Testis (tissue), 3 donors: ENCODE measurements around the gene NOTCH1. TPM values are rescaled to one million over a fixed set of nuclear protein-coding genes. Genes with fewer than 3 reads are reported as not detected.
A peak's percentile ranks its signal among the peaks of the same experiment; 100 is the strongest.

Experiments used
- DNase-seq: peaks from one replicate; pipeline ENCODE4 v3.0.0-alpha.2; 2019
- H3K27ac ChIP-seq, 2 donors: fragments of 200-600 bp; sonication (generic); one replicate each; pipeline ENCODE4 v1.5.1; 2019
- H3K27me3 ChIP-seq: fragments of 200-600 bp; sonication (generic); one replicate; pipeline ENCODE4 v1.5.1; 2019
- H3K36me3 ChIP-seq: fragments of 200-600 bp; sonication (generic); one replicate; pipeline ENCODE4 v1.5.1; 2017; ENCODE audit warnings: low read depth; ENCODE audit errors: missing control alignments
- H3K4me1 ChIP-seq: fragments of 200-600 bp; sonication (generic); one replicate; pipeline ENCODE4 v1.5.1; 2019
- H3K4me3 ChIP-seq, 2 donors: fragments of 200-600 bp; sonication (generic); one replicate each; pipeline ENCODE4 v1.5.1; 2017 to 2019
- H3K9me3 ChIP-seq: fragments of 200-600 bp; sonication (generic); one replicate; pipeline ENCODE4 v1.5.1; 2017
- POLR2A ChIP-seq: fragments of 450-650 bp; IDR thresholded peaks from one replicate; pipeline ENCODE4 v1.6.1; 2017; ENCODE audit warnings: antibody characterized with exemption, mild to moderate bottlenecking, moderate library complexity
- WGBS, 2 donors: methylation state at CpG; one replicate each; pipeline ENCODE4 v1.1.5; 2018; 5-methylcytosine and 5-hydroxymethylcytosine counted together
- intact Hi-C: fragments of 100-400 bp; cut with DNase I; formaldehyde crosslinking; loops from one replicate; pipeline ENCODE4 v1.15.1; 2023; ENCODE audit warnings: low total_unique reads
- polyA plus RNA-seq: library from polyadenylated mRNA; stranded (reverse); fragments of 350-450 nt; fragmentation: Illumina TruSeq; extraction: RNeasy Lipid Tissue Mini Kit (QIAGEN cat#74804); gene quantifications from one replicate; pipeline ENCODE4 v1.2.3, GENCODE V29; 2014; ENCODE audit warnings: low read depth, low replicate concordance; ENCODE audit not compliant: insufficient read depth
- total RNA-seq, 2 donors: library from RNA; depleted of rRNA; stranded (reverse); fragments of >200 nt; gene quantifications; one replicate each; pipeline ENCODE4 v1.2.3, GENCODE V29; 2016
- TF ChIP-seq, protein P1 (sequence below), 3 experiments: fragments of 450-650 bp in 2 of 3; fragments of 200-600 bp in 1 of 3; sonication (generic) in 1 of 3; IDR thresholded peaks; one replicate each; pipeline ENCODE4 v1.5.1; 2016 to 2019; ENCODE audit warnings: antibody characterized with exemption in 3 of 3, mild to moderate bottlenecking in 2 of 3, moderate library complexity in 1 of 3

NOTCH1 gene
- total and polyA plus RNA-seq, 3 donors from 2014 or later = 7.2 to 34.1 (median 32.4) TPM

DNA sequence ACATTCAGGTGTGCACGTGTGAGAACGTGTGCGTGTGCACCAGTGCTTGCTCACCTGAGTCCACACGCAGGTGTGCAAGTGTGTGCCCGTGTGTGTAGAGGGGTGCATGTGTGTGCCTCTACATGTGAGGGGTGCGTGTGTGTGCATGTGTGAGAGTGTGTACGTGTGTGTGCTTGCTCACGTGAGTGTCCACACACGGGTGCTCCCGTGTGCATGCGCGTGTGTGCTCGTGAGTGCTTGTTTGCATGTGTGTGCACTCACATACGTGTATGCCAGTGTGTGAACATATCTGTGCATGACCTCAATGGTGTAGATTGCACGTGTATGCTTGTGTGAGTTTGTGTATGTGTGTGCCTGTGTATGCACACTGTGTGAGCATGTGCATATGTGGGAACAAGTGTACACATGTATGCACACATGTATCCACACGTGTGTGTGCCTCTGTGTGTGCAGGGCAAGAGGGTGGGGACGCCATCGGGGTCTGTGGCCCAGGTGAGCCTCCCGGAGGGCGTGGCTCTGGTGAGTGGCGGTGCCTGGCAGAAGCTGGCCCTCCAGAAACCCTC lies 40.6 kb upstream of the NOTCH1 start:
- Histone ChIP-seq H3K27me3 (no peaks in the 10 kb centered on the region), H3K27ac (no peak overlapping the region), H3K4me3 (no peak overlapping the region), H3K9me3 (no peaks in the 10 kb centered on the region), H3K4me1 (peaks cover 47% of the 10 kb centered on the region), H3K36me3 (no peaks in the 10 kb centered on the region)
- intact Hi-C loops = no loop called here
- 81 to 82% methylated on average over 11 to 21 of the region's 21 CpGs for WGBS, 2 donors
- no peak for TF ChIP-seq POLR2A
- TF ChIP-seq, protein P1, sequence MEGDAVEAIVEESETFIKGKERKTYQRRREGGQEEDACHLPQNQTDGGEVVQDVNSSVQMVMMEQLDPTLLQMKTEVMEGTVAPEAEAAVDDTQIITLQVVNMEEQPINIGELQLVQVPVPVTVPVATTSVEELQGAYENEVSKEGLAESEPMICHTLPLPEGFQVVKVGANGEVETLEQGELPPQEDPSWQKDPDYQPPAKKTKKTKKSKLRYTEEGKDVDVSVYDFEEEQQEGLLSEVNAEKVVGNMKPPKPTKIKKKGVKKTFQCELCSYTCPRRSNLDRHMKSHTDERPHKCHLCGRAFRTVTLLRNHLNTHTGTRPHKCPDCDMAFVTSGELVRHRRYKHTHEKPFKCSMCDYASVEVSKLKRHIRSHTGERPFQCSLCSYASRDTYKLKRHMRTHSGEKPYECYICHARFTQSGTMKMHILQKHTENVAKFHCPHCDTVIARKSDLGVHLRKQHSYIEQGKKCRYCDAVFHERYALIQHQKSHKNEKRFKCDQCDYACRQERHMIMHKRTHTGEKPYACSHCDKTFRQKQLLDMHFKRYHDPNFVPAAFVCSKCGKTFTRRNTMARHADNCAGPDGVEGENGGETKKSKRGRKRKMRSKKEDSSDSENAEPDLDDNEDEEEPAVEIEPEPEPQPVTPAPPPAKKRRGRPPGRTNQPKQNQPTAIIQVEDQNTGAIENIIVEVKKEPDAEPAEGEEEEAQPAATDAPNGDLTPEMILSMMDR (IDR thresholded peaks at IDR 0.05) = no peak
- no peak for DNase-seq

- no peaks in the 10 kb centered on the region for H3K27me3 ChIP-seq
- no peaks in the 10 kb centered on the region for H3K9me3 ChIP-seq
- intact Hi-C loops = no loop called here
- no peak for DNase-seq
- H3K4me1 ChIP-seq = peaks cover 47% of the 10 kb centered on the region
- H3K27ac ChIP-seq = no peak overlapping the region
- TF ChIP-seq, protein P1 (IDR thresholded peaks at IDR 0.05) = no peak
- TF ChIP-seq POLR2A = no peak
- H3K4me3 ChIP-seq = no peak overlapping the region
- no peaks in the 10 kb centered on the region for H3K36me3 ChIP-seq
- 89 to 90% methylated on average over 2 to 16 of the region's 16 CpGs for WGBS, 2 donors
Measured at GRCh38 chr9:136585531-136586120, 39.8 kb upstream of the NOTCH1 start.

DNA sequence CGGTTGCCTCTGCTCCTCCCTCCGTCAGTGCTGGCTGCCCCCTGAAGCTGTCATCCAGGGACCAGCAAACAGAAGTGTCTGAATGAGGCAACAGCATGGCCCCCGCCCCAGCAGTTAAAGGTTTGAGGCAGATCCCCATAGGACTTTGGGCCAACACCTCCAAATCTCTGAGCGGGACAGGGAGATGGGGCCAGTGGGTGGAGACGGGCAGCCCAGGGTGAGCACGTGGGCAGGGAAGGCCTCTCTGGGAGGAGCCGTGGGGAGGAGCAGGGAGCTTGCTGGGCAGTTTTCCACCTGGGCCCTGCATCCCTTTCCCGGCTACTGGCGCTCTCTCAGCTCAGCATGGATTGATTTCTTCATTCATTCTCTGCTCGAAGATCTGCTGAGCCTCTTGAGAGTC lies 39.1 kb upstream of the NOTCH1 start:
- Histone ChIP-seq H3K4me3 (no peak overlapping the region), H3K4me1 (peaks cover 42% of the 10 kb centered on the region), H3K9me3 (no peaks in the 10 kb centered on the region), H3K27ac (peak overlapping the region; percentile 1 to 36), H3K27me3 (no peaks in the 10 kb centered on the region), H3K36me3 (no peaks in the 10 kb centered on the region)
- peak; percentile 73 for DNase-seq
- intact Hi-C loops = no loop called here
- 40 to 85% methylated on average over 3 to 10 of the region's 10 CpGs for WGBS, 2 donors
- TF ChIP-seq, protein P1 (IDR thresholded peaks at IDR 0.05) = no peak
- no peak for TF ChIP-seq POLR2A

DNA sequence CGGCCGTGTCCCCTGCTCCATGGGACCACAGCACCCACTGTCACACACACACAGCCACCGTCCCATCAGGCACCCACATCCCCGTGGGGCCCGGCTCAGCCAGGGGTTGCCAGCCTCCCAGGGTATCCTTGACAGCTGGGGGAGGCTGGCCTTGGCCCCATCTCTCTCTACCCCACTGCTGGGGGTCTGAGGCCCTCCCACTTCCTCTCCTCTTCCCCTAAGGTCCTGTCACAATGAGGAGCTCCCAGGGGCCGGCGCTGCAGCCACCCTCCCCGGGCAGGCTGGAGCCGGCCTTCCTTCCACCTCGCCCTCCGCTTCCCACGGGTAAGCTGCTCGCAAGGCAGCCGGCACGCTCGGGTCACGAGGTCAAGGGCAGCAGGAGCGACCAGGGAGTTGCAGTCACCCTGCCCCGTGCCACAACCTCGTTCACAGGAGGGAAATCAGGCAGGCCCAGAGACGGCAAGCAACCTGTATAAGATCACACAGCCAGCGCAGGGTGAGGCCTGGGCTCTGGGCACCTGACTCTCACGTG lies 38.6 kb upstream of the NOTCH1 start:
- Histone ChIP-seq H3K4me1 (peaks cover 42% of the 10 kb centered on the region), H3K27ac (peak overlapping the region; percentile 1 to 36), H3K4me3 (no peak overlapping the region), H3K9me3 (no peaks in the 10 kb centered on the region), H3K27me3 (no peaks in the 10 kb centered on the region), H3K36me3 (no peaks in the 10 kb centered on the region)
- TF ChIP-seq, protein P1 (IDR thresholded peaks at IDR 0.05) = no peak
- no peak for TF ChIP-seq POLR2A
- DNase-seq = peak; percentile 33
- intact Hi-C loops = no loop called here
- 48 to 73% methylated on average over 11 to 22 of the region's 23 CpGs for WGBS, 2 donors
